Measurements from ENCODE around the gene PADI1.

Gene PADI1

GRCh38 chr1:17274186-17275170, 69.5 kb downstream of the PADI1 start:
- DNase-seq = no peak

- no peak for DNase-seq
Observed at GRCh38 chr1:17276568-17276967, 71.6 kb downstream of the PADI1 start.

DNA sequence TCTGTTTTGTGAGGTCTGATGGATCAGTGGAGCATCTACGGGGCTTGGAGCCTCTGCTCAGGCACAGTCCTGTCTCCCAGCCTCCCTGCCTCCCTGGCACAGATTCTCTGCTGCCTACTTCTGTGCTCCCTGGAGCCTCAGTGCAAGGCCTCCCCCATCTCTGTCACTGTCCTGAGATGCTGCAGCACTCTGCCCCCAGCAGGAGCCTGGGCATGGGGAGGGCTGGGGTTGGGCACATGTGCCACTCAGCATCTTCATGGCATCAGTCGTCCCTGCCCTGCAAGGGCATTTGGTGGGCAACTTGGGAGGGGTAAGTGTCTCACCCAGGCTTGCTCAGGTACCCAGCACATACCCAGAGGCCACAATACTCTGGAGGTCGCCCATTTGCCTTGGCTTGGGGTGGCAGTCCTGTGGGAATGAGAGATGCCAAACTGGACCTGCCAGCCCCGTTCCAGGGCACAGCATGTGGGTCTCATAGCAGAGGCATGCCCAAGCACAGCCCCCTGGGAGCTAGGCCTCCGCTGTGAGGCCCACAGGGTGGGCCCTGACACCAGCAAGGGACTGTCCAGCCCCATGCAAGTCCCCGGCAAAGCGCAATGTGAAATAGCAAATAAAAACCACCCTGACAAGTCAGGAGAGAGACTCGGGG, 72.7 kb downstream of the PADI1 start:
- DNase-seq = no peak

DNA sequence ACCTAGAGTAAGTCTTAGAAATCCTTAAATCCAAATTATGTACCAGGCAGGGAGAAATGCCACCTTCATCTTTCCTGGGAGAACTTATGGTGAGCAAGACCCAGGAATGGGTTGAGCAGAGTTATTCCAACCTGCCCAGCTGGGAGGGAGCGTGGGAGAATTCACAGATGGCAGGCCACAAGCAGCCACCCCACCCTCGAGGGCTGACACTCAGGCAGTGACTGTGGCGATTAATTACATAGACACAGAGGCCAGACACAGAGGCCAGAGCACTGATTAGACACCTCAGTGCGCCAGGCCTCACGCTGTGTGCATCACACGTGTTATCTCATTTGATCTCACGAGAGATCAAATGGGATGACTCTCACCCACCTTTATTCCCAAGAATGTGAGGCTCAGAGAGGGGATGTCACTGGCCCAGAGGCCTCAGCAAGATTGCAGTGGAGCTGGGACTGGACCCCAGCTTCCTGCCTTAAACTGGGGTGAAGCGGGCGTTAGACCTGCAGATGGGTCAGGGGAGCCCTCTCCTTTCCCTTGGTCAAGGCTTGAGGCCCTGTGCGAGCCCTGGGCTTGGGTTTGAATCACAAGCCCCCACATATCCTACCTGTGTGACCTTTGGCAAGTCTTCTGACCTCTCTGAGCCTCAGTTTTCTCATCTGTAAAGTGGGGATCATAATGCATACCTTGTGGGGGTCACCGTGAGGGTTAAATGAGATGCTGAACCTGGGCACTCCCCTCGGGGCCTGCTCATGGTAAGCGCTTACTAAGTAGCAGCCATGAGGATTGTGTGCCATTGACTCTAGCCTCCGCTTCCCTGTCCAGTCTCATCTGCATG, 74.3 kb downstream of the PADI1 start:
- DNase-seq = no peak

DNA sequence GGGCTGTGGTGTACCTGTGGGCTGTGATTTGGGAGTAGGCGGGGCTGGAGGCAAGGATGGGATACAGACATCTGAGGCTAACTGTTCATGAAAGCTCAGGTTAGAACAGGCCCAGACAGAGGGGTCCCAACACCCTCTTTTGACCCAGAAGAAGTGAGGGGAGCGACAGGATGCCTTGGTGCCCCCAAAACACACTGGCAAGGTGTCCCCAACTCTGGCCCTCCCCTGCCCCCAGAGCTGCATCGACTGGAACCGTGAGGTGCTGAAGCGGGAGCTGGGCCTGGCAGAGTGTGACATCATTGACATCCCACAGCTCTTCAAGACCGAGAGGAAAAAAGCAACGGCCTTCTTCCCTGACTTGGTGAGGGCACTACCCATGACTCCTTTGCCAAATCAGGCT, 75.5 kb downstream of the PADI1 start:
- DNase-seq = no peak

DNA sequence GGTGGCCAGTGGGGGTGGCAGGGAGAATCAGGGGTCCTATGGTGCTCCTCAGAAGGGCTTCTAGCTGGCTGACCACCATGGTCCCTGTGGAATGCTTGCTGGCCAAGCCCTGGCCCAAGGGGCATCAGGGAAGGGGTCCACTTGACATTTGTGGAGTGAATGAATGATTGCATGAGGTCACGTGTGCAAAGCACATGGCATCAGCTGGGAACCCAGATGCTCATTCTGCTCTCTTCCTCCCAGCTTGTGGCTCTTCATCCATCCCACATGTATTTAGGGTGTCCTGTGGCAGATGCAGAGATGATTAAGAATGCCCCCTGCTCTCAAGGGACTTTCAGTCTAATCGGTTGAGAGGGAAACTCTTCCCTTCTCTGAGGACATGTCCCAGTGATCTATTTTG, 76.0 kb downstream of the PADI1 start:
- DNase-seq = no peak

DNA sequence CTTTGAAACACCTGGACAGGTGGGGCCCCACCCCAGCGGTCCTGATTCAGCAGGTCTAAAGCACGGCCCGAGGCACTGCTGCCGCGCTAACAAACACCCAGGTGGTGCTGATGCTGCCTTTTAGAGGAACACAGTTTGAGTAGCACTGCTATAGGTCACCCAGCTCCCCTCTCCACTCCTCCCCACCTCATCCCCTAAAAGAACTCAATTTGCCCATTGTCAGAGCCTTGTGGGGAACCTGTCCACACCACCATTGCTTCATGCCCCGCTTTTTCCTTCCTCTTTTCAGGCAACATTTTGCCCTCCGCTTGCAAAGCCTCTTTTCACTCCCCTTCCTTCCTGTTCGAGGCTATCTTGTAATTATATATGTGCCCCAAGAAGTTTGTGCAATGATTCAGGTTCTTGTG, 76.8 kb downstream of the PADI1 start:
- no peak for DNase-seq

DNA sequence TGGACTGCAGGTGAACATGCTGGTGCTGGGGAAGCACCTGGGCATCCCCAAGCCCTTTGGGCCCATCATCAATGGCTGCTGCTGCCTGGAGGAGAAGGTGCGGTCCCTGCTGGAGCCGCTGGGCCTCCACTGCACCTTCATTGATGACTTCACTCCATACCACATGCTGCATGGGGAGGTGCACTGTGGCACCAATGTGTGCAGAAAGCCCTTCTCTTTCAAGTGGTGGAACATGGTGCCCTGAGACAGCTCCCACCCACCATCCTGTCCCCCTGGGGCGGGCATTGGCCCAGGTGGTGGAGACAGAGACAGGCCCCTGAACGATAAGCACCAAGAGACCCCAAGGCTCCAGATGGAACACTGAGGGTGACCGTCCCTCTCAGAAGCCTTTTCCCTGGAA, 77.9 kb downstream of the PADI1 start:
- no peak for DNase-seq

- DNase-seq = no peak
Observed at GRCh38 chr1:17286646-17287045, 81.7 kb downstream of the PADI1 start.

DNA sequence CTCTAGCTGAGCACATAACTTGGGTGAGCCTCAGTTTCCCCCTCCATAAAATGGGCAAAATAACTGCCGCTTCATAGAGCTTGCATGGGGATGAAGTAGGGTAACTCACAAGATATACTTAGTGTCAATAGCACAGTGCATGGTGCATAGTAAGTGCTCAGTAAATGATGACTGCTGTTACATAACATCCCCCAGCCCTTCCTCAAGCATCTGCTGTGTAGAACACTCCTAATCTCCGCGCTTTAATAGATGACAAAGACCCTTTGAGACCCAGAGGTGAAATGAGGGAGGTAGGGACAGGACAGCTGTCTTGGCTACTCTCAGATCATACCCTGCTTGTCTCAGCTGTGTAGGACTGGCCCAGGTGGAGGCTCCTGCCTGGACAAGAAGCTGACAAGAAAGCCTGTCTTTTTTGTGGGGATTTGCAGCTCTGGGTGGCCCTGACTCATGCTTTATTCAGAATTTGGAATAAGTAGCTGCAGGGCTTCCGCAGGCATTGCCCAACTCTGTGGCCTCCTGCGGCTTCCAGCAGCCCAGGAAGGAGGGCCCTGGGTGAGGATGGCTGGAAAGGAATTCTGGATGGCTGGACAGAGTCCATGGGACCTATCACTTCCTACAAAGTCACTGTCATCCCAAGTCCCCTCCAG, 82.3 kb downstream of the PADI1 start:
- DNase-seq = no peak

DNA sequence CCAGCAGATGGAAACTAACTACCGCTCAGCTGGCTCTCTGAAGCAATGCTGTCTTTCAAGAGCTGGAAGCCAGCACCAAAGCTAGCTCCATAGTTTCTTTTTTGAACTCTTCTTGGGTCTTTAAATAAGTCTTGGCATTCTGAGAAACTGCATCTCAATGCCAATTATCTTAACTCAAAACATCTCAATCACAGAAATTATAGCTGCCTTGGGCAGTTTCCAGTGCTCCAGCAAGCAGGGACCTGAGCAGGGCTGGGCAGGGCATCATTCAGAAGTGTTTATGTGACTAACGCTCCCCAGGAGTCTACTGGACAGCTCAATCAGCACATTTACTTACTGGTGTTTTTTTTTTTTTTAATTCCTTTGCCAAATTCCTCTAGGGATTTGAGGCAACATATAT, 84.8 kb downstream of the PADI1 start:
- no peak for DNase-seq

GRCh38 chr1:17290553-17290952, 85.6 kb downstream of the PADI1 start:
- no peak for DNase-seq

GRCh38 chr1:17292299-17293160, 87.6 kb downstream of the PADI1 start:
- DNase-seq = no peak

- no peak for DNase-seq
Observed at GRCh38 chr1:17293681-17294425, 88.9 kb downstream of the PADI1 start.

GRCh38 chr1:17295292-17295691, 90.4 kb downstream of the PADI1 start:
- no peak for DNase-seq
